Astrocyte of the hippocampus (primary cell): ENCODE data around the gene CD160.
"Not testable (repeated sequence)": the region's sequence is repeated elsewhere in the genome, so short reads cannot be mapped to it uniquely, and the experiment has no call there.

ENCODE experiments used
- DNase-seq: peaks from one replicate; pipeline ENCODE4 v3.0.0; 2011; ENCODE audit warnings: low read depth, low spot score

The CD160 gene

GRCh38 chr1:145710291-145711027 is 8.8 kb upstream of the CD160 start:
- no peak for DNase-seq

GRCh38 chr1:145711213-145711651 is 8.1 kb upstream of the CD160 start:
- no peak for DNase-seq

- no peak for DNase-seq
Observed at GRCh38 chr1:145714524-145715111, 4.7 kb upstream of the CD160 start.

- DNase-seq: peak; percentile 32
Observed at GRCh38 chr1:145716641-145717345, 2.5 kb upstream of the CD160 start.

- no peak for DNase-seq
Observed at GRCh38 chr1:145717833-145718232, 1.5 kb upstream of the CD160 start.

GRCh38 chr1:145718465-145718864 is 834 bp upstream of the CD160 start:
- DNase-seq: not testable (repeated sequence)

- peak; percentile 86 for DNase-seq
Observed at GRCh38 chr1:145720556-145720877, 1.2 kb downstream of the CD160 start.

- peak; percentile 86 for DNase-seq
Observed at GRCh38 chr1:145720878-145721671, 1.8 kb downstream of the CD160 start.

- DNase-seq: not testable (repeated sequence)
Observed at GRCh38 chr1:145726193-145726592, 6.9 kb downstream of the CD160 start.

GRCh38 chr1:145729196-145729595 is 9.9 kb downstream of the CD160 start:
- DNase-seq: no peak

GRCh38 chr1:145729666-145730436 is 10.6 kb downstream of the CD160 start:
- no peak for DNase-seq

GRCh38 chr1:145730467-145730866 is 11.2 kb downstream of the CD160 start:
- no peak for DNase-seq

GRCh38 chr1:145730900-145731299 is 11.6 kb downstream of the CD160 start:
- DNase-seq: no peak

GRCh38 chr1:145736191-145736590 is 16.9 kb downstream of the CD160 start:
- DNase-seq: no peak

GRCh38 chr1:145740269-145740668 is 21.0 kb downstream of the CD160 start:
- peak; percentile 77 for DNase-seq

GRCh38 chr1:145747398-145748247 is 28.3 kb downstream of the CD160 start:
- no peak for DNase-seq

GRCh38 chr1:145750426-145750825 is 31.1 kb downstream of the CD160 start:
- DNase-seq: no peak

- peak; percentile 91 for DNase-seq
Observed at GRCh38 chr1:145751491-145752037, 32.3 kb downstream of the CD160 start.

GRCh38 chr1:145757420-145757819 is 38.1 kb downstream of the CD160 start:
- no peak for DNase-seq

- no peak for DNase-seq
Observed at GRCh38 chr1:145758116-145758515, 38.8 kb downstream of the CD160 start.
